Prostate gland (tissue), 2 donors: ENCODE data around the gene GNAQ.
"Not testable (repeated sequence)": the region's sequence is repeated elsewhere in the genome, so short reads cannot be mapped to it uniquely, and the experiment has no call there.

ENCODE experiments used
- POLR2A ChIP-seq: fragments of 450-650 bp; IDR thresholded peaks from one replicate; pipeline ENCODE4 v1.6.1; 2016; ENCODE audit warnings: antibody characterized with exemption, mild to moderate bottlenecking
- POLR2AphosphoS5 ChIP-seq: sonication (generic); formaldehyde crosslinking; IDR thresholded peaks from one replicate; pipeline ENCODE4 v1.6.1; 2017; ENCODE audit warnings: antibody characterized with exemption
- TF ChIP-seq, protein P1 (sequence below), 4 experiments: fragments of 200-600 bp in 2 of 4; fragments of 450-650 bp in 2 of 4; sonication (generic) in 2 of 4; IDR thresholded peaks; 1 replicate in 3 of 4; 2 replicates in 1 of 4; pipeline ENCODE4 v1.5.1; 2016 to 2019; ENCODE audit warnings: antibody characterized with exemption in 4 of 4, mild to moderate bottlenecking in 2 of 4, moderate library complexity in 2 of 4

DNA sequence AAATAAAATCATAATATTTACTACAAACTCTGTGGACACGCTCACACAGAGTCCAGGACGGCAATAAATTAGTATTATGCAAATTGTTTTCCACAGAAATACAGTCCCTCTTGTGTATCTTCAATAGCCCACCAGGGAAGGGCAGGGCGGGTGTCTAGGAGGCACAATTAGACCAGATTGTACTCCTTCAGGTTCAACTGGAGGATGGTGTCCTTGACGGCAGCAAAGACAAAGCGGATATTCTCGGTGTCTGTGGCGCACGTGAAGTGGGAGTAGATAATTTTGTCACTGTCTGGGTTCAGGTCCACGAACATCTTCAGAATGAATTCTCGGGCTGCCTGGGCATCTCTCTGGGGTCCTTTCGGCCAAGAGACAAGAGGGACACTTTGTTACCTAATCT lies 310.5 kb downstream of the GNAQ start:
- TF ChIP-seq, protein P1, sequence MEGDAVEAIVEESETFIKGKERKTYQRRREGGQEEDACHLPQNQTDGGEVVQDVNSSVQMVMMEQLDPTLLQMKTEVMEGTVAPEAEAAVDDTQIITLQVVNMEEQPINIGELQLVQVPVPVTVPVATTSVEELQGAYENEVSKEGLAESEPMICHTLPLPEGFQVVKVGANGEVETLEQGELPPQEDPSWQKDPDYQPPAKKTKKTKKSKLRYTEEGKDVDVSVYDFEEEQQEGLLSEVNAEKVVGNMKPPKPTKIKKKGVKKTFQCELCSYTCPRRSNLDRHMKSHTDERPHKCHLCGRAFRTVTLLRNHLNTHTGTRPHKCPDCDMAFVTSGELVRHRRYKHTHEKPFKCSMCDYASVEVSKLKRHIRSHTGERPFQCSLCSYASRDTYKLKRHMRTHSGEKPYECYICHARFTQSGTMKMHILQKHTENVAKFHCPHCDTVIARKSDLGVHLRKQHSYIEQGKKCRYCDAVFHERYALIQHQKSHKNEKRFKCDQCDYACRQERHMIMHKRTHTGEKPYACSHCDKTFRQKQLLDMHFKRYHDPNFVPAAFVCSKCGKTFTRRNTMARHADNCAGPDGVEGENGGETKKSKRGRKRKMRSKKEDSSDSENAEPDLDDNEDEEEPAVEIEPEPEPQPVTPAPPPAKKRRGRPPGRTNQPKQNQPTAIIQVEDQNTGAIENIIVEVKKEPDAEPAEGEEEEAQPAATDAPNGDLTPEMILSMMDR (IDR thresholded peaks at IDR 0.05) = not testable (repeated sequence)
- TF ChIP-seq POLR2AphosphoS5, POLR2A: not testable (repeated sequence)
